VCaP (cell line): ENCODE data around the gene ACTN4.

Experiments
- H3K27ac ChIP-seq: fragments of 450-650 bp; 2 replicates; pipeline ENCODE4 v1.5.1; 2017
- CTCF ChIP-seq: fragments of 450-650 bp; conservative IDR thresholded peaks from 2 replicates; pipeline ENCODE4 v1.5.1; 2017; ENCODE audit warnings: mild to moderate bottlenecking, moderate library complexity

Gene ACTN4

GRCh38 chr19:38684078-38684861 is 36.8 kb downstream of the ACTN4 start:
- H3K27ac ChIP-seq = 0 out of 2 replicates have a peak overlapping the region, but pooled peaks have one; percentile 9
- no peak for TF ChIP-seq CTCF

- H3K27ac ChIP-seq = peak overlapping the region; percentile 9; the same call in 1 of the 2 replicates
- TF ChIP-seq CTCF = no peak
Observed at GRCh38 chr19:38684862-38685665, 37.6 kb downstream of the ACTN4 start.

- TF ChIP-seq CTCF = peak; percentile 52
- H3K27ac ChIP-seq = peak overlapping the region; percentile 9; the same call in 1 of the 2 replicates
Observed at GRCh38 chr19:38685666-38686529, 38.4 kb downstream of the ACTN4 start.

GRCh38 chr19:38686530-38686888 is 39.1 kb downstream of the ACTN4 start:
- H3K27ac ChIP-seq = no peak overlapping the region

GRCh38 chr19:38687837-38688378 is 40.5 kb downstream of the ACTN4 start:
- no peak overlapping the region for H3K27ac ChIP-seq
- no peak for TF ChIP-seq CTCF

More at GRCh38 chr19:38686530-38686888, 39.1 kb downstream of the ACTN4 start:
- no peak for TF ChIP-seq CTCF

GRCh38 chr19:38690146-38690545 is 42.7 kb downstream of the ACTN4 start:
- no peak overlapping the region for H3K27ac ChIP-seq
- no peak for TF ChIP-seq CTCF
